ENCODE measurements around the gene SLIT3.

DNA sequence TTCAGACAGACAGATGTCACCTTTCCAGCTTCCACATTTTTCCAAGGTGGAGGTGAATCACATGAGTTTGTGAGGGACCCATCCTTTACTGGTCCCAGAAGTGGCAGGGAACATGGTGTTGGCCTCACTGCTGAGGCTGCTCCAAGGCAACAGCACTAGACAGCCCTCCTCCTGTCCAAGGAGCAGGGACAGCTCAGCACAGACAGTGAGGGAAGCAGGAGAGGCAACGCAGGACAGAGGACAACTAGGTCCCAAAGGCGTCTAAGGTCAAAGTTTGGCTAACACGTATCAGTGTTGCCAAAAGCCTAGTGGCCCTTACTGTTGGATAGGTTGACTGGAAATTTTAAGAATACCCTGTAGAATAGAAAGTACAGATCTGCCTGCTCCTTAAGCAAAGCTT is 470.1 kb downstream of the SLIT3 start:
- TF ChIP-seq CTCF (IDR thresholded peaks at IDR 0.05; ENCODE audit: insufficient read depth, low read length) = no peak
- no peak for TF ChIP-seq REST (IDR thresholded peaks at IDR 0.05; ENCODE audit: insufficient replicate concordance, low read depth)
